ENCODE results near the gene RELN. TPM values are rescaled to one million over a fixed set of nuclear protein-coding genes. Genes with fewer than 3 reads are reported as not detected.

The RELN gene
- total RNA-seq, 1 experiment from 2014 or later, result 0.20 TPM

DNA sequence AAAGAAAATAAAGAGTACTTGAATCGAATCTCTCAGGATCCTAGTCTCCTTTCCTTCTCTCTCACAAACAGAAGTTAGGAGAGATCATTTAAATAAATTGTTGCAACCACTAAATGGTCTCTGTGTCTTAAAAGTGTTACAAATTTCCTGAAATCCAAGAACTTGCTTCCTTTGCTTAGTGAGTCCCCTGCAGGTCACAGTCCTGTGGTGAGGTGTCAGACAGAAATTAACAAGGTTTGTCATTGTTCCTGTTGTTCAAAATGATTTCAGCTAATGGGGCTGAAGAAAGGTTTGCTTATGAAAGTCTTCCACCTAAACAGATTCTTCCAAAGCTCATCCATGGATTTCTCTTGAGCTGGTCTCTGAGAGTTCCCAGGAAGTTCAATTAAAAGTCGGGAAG is 391.9 kb downstream of the RELN start:
- DNase-seq (ENCODE audit: low read depth, low spot score), result no peak
- Histone ChIP-seq H3K27me3 (ENCODE audit: insufficient read depth, low read length) (peaks cover 58% of the 10 kb centered on the region), H3K9me3 (ENCODE audit: control insufficient read depth in 1 of 2, insufficient read depth in 1 of 2, low read depth in 1 of 2, low read length in 2 of 2) (no peaks in the 10 kb centered on the region), H3K4me1 (ENCODE audit: control insufficient read depth in 1 of 2, insufficient read depth in 2 of 2, low read length in 2 of 2) (no peaks in the 10 kb centered on the region), H3K4me3 (replicated peaks in 1 of 2; ENCODE audit: low read depth in 1 of 2, low read length in 2 of 2) (no peak overlapping the region), H3K36me3 (ENCODE audit: control insufficient read depth in 1 of 2, insufficient read depth in 2 of 2, low read length in 2 of 2) (no peaks in the 10 kb centered on the region), H4K20me1 (ENCODE audit: insufficient read depth) (no peaks in the 10 kb centered on the region; the same call in 1 of the 2 replicates), H3K27ac (ENCODE audit: low read depth, low read length) (no peak overlapping the region), H3K4me2 (ENCODE audit: low read length) (no peak overlapping the region), H3K79me2 (ENCODE audit: insufficient read depth, low read length) (no peaks in the 10 kb centered on the region), H3K9ac (ENCODE audit: low read length) (no peak overlapping the region), H3K9me2 (ENCODE audit: insufficient read depth) (no peaks in the 10 kb centered on the region), H2AFZ (ENCODE audit: low read depth, low read length, poor library complexity, severe bottlenecking) (no peak overlapping the region)
- intact Hi-C loops (cut with micrococcal nuclease), result no loop called here
- TF ChIP-seq YY1 (IDR thresholded peaks at IDR 0.05; ENCODE audit: extremely low read depth, insufficient replicate concordance, low read depth, low read length) (no peak), CBX3 (IDR thresholded peaks at IDR 0.05; ENCODE audit: low read depth) (no peak), CTCF (IDR thresholded peaks at IDR 0.05 in 2 of 3, conservative IDR thresholded peaks at IDR 0.05 in 1 of 3; ENCODE audit: borderline replicate concordance in 1 of 3, insufficient read depth in 1 of 3, low read depth in 2 of 3, low read length in 2 of 3) (no peak), REST (IDR thresholded peaks at IDR 0.05; ENCODE audit: low read depth) (no peak), POLR2AphosphoS5 (IDR thresholded peaks at IDR 0.05; ENCODE audit: low read depth, low read length) (no peak), ZFX (IDR thresholded peaks at IDR 0.05) (no peak), TCF7L2 (IDR thresholded peaks at IDR 0.05; ENCODE audit: borderline replicate concordance, extremely low read depth, insufficient read depth, insufficient read length) (no peak), JUND (IDR thresholded peaks at IDR 0.05) (no peak), ZBTB33 (IDR thresholded peaks at IDR 0.05; ENCODE audit: extremely low read depth, insufficient replicate concordance, low read length) (no peak), EGR1 (IDR thresholded peaks at IDR 0.05; ENCODE audit: low read depth) (no peak), EZH2 (IDR thresholded peaks at IDR 0.05) (no peak), SIN3A (IDR thresholded peaks at IDR 0.05; ENCODE audit: low read depth) (no peak), SP1 (IDR thresholded peaks at IDR 0.05; ENCODE audit: low read depth) (no peak), CEBPB (IDR thresholded peaks at IDR 0.05; ENCODE audit: low read depth) (no peak), ELF1 (IDR thresholded peaks at IDR 0.05; ENCODE audit: borderline replicate concordance, low read depth) (no peak), RAD21 (IDR thresholded peaks at IDR 0.05; ENCODE audit: low read depth) (no peak)
- TF ChIP-seq, protein P1, sequence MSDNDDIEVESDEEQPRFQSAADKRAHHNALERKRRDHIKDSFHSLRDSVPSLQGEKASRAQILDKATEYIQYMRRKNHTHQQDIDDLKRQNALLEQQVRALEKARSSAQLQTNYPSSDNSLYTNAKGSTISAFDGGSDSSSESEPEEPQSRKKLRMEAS (IDR thresholded peaks at IDR 0.05), result no peak
- no peak for ATAC-seq
- ChIA-PET CTCF (no interaction called here), POLR2A (no interaction called here), RAD21 (ENCODE audit: low non-redundant PET in 1 of 2, low total read pairs in 2 of 2, uncharacterized antibody in 2 of 2, unreplicated experiment in 2 of 2) (no interaction called here)
- BruUV-seq (replicated peaks), result no TSS peak

Measured in HCT116 (cell line).